Colon (tissue), 2 donors: ENCODE data around the gene CDKAL1.
A peak's percentile ranks its signal among the peaks of the same experiment; 100 is the strongest.
"Not testable (repeated sequence)": the region's sequence is repeated elsewhere in the genome, so short reads cannot be mapped to it uniquely, and the experiment has no call there.

Source experiments
- FAIRE-seq: peaks from 2 replicates; lab custom pipeline; 2012; peaks lifted over from hg19 to GRCh38; lab: Jason Lieb, UNC
- donor health status: control.
- donor health status: control.

The CDKAL1 gene

DNA sequence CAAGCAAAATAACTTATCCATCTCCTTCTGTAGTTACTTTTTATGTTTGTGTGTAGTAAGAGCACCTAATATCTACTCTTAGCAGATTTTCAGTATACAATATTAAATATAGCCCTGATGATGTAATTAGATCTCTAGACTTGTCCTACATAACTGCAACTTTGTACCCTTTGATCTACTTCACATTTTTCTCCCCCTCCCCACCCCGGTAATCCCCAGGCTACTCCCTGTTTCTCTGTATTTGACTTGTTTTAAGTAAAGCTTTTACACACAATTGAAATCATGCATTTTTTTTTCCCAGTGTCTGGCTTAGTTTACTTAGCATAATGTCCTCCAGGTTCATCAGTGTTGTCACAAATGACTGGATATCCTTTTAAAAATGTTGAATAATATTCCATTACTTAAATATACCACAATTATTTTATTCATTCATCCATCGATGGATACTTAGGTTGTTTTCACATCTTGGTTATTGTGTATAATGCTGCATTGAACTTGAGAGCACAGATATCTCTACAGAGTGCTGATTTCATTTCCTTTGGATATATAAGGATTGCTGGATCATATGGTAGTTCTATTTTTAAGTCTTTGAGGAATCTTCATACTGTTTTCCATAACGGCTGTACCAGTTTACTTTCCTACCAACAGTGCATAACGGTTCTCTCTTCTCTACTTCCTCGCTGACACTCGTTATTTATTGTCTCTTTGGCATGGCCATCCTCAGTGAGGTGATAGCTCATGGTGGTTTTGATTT lies 212.7 kb downstream of the CDKAL1 start:
- FAIRE-seq, result no peak

DNA sequence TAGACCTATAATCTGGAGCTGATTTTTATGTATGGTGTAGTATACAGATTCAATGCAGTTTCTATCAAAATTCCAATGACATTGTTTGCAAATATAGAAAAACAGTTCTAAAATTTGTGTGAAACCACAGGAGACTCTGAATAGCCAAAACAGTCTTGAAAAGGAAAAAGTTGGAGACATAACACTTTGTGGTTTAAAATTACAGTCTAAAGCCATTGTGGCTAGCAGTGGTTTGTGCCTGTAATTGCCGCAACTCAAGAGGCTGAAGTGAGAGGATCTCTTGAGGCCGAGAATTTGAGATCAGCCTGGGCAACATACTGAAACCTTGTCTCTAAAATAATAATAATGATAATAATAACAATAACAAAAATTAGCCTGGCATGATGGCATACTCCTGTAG lies 213.7 kb downstream of the CDKAL1 start:
- FAIRE-seq, result no peak

- FAIRE-seq, result no peak
These were observed 217.2 kb downstream of the CDKAL1 start for GRCh38 chr6:20751293-20751935.

GRCh38 chr6:20755631-20756030 lies 221.4 kb downstream of the CDKAL1 start:
- FAIRE-seq, result no peak

DNA sequence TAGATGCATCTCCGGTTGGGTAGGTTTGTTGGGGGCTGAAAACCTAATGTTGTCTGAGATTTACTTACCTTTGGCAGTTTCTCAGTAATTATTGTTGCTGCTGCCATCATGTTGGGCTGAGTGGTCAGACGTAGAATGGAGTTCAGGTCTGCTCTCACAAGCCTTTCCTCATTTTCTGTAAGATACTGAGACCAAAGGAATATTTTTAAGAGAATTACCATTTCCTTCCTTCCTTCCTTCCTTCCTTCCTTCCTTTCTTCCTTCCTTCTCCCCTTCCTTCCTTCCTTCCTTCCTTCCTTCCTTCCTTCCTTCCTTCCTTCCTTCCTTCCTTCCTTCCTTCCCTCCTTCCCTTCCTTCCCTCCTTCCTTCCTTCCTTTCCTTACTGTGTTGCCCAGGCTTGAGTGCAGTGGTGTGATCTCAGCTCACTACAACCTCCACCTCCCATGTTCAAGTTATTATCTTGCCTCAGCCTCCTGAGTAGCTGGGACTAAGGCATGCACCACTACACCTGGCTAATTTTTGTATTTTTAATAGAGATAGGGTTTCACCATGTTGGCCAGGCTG lies 222.4 kb downstream of the CDKAL1 start:
- not testable (repeated sequence) for FAIRE-seq

DNA sequence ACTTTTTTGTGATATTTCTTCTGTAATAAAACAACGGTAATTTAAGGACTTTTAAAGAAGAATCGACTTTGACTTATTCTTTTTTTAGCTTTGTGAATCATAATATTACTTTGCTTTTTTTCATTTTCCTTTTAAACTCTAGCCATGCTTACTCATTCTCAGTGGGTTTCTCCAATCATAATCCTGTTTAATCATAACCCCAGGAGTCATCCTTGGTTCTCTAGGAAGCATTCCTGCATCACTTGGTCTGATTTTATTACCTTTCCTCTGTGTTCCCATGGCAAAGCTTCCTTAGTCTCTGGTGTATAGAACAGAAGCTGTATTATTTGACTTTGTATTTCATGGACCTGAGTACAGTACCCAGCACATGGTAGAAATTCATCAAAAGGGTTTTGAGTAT lies 223.5 kb downstream of the CDKAL1 start:
- no peak for FAIRE-seq

- FAIRE-seq, result no peak
These were observed 229.0 kb downstream of the CDKAL1 start for GRCh38 chr6:20763296-20763695.

GRCh38 chr6:20769631-20770030 lies 235.4 kb downstream of the CDKAL1 start:
- no peak for FAIRE-seq

DNA sequence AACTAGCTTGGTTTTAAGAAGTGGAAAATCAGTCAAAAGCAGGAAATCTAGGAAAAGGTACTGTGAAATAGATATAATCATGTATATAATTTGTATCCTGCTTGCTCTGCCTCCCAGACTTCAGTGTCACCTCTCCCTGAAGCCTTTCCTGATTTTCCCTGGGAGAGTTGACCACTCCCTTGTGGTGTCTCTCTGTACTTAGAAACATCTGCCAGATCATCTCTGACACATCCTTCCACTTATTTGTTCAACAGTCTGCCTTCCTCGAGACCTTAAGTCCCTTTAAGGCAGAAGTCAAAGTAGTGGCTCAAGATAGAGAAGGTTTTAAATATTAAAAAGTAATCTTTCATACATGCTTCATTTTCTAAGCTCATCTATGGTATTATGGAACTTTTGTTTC lies 236.5 kb downstream of the CDKAL1 start:
- FAIRE-seq, result no peak

GRCh38 chr6:20771409-20771808 lies 237.2 kb downstream of the CDKAL1 start:
- FAIRE-seq, result no peak

DNA sequence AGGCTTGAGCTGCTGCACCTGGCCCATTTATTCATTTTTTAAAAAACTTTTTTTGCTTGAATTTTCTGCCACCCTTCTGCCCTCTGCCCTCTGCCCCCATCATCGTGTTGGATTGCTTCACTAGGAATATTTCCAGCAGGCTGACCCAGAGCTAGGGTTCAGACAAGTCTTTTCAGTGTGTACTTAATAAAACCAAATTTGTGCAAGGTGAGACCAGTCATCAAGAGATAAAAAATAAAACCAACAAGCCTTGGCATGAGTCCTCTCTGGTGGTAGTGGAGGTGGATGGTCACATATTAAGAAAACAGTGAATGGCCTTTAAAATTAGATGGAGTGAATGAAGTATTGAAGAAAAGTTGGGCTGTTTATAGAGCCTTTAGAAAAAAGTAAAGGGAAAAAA lies 239.6 kb downstream of the CDKAL1 start:
- no peak for FAIRE-seq

DNA sequence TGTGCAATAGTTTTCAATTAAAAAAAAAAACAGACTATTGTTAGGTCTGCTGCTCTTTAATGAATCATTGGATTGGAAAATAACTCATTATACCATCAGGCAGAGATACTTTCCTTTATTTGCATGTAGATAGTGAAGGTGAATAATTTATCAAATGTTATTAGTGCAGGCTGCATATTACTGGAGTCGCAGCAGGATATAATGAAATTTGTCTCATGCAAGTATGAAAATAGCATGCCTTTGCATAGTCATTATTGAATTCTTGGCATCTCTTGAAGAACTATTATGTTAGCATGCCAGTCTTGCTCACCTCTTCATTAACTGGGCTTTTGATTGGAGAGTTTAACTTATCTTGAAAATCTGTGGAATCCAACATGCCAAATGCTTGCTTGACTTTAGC lies 241.7 kb downstream of the CDKAL1 start:
- FAIRE-seq, result no peak

DNA sequence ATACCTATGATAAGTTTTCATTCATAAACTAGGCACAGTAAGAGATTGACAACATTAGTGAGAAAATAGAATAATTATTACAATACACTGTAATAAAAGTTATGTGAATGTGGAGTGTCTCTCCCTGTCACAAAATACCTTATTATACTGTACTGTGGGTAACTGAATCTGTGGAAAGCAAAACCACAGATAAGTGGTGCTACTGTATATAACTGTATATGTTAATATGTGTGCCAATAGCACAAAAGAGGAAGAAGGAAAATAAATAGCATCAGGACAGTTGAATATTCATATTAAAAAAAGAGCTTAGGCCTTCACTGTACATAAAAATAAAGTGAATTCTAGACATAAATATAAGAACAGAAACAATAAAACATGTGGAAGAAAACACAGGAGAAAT lies 243.5 kb downstream of the CDKAL1 start:
- FAIRE-seq, result no peak

DNA sequence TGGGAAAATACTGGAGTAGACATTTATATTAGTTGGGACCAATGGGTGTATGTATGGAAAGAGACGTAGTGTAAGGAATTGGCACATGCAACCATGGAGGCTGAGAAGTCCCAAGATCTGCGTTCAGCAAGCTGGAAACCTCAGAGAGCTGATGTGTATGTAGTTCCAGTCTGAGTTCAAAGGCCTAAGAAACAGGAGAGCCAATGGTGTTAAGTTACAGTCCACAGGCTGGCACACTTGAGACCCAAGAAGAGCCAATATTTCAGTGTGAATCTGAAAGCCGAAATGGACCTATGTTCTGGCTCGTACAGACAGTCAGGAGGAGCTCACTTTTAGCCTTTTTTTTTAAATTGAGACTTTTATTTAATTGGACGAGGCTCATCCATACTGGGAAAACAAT lies 244.2 kb downstream of the CDKAL1 start:
- no peak for FAIRE-seq

DNA sequence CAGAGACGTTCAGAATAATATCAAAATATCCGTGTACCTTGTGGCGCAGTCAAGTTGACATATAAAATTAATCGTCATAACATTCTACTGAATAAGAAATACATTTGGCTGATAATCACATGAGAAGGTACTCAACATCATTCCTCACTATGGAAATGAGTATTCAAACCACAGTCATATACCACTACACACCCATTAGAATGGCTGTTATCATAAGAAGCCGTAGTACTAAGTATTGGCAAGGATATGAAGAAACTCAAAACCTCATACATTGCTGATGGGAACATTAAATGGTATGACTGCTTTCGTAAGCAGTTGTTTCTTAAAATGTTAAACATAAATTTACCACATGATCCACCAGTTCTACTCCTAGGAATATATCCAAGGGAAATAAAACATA lies 244.7 kb downstream of the CDKAL1 start:
- FAIRE-seq, result no peak

DNA sequence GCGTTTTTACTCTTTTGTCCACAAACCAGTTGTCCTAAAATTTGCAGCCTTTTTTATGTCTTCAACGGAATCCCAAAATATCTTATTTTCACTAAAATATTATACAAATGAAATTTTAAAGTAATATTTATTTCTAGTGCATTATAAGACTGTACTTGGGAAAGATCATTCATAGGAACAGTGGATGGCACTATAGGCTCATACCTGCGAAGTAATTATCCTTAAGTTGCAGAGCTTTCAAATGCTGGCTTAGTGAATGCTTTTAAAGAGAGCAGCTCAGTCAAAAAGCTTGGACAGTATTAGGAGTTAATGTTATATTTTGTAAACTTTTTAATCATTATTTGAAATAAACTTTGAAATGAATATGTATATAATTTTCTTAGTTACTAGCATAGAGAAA lies 254.9 kb downstream of the CDKAL1 start:
- FAIRE-seq, result peak; percentile 14

- FAIRE-seq, result no peak
These were observed 256.0 kb downstream of the CDKAL1 start for GRCh38 chr6:20790032-20790791.

GRCh38 chr6:20791074-20791473 lies 256.8 kb downstream of the CDKAL1 start:
- FAIRE-seq, result no peak

GRCh38 chr6:20791944-20792343 lies 257.7 kb downstream of the CDKAL1 start:
- FAIRE-seq, result peak; percentile 14

DNA sequence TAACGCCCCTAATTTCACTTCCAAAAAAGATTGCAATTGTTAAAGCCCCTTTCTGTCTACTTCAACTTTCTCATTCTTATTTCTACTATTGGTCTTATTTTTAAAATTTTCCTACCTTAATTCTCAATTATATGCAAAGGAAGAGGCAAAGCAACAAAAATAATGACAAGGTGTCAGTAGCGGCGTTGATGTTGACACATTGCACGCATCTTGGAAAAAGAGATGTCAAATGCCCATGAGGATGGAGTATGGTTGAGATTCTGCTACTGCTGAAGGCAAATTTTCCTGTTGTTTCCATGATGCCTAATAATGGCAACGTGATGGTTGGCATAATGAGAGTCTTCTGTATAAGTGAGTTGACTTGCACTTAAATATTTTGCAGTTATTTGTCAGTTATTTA lies 258.9 kb downstream of the CDKAL1 start:
- no peak for FAIRE-seq

DNA sequence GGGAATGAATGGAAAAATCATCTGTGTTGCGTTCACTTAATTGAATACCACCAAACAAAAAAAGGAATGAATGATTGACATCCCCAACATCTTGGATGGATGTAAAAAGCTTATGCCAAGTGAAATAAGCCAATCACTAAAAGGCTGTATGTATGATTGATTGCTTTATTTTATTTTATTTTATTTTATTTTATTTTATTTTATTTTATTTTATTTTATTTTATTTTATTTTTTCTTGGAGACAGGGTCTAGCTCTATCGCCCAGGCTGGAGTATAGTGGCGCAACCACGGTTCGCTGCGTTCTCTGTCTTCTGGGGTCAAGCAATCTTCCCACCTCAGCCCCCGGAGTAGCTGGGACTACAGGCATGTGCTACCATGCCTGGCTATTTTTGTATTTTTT lies 263.3 kb downstream of the CDKAL1 start:
- FAIRE-seq, result no peak

- FAIRE-seq, result no peak
These were observed 266.0 kb downstream of the CDKAL1 start for GRCh38 chr6:20800229-20800628.

DNA sequence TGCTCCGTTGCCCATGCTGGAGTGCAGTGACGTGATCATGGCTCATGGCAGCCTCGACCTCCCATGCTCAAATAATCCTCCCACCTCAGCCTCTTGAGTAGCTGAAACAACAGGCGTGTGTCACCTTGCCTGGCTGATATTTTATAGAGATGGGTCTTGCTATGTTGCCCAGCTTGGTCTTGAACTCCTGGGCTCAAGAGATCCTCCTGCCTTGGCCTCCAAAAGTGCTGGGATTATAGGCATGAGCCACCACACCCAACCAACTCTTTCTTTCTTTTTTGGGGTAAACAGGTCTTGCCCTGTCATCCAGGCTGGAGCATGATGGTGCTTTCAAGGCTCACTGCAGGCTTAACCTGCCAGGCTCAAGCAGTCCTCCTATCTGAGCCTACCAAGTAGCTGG lies 266.4 kb downstream of the CDKAL1 start:
- FAIRE-seq, result no peak
